ENCODE results near the gene BRD1.

GRCh38 chr22:49820984-49821383 lies 6.7 kb downstream of the BRD1 start:
- no peak for TF ChIP-seq HDGF (IDR thresholded peaks at IDR 0.05; ENCODE audit: borderline replicate concordance)
- TF ChIP-seq FOXM1 (IDR thresholded peaks at IDR 0.05; ENCODE audit: borderline replicate concordance): no peak
- TF ChIP-seq NFRKB (IDR thresholded peaks at IDR 0.05): no peak
- TF ChIP-seq, protein P1, sequence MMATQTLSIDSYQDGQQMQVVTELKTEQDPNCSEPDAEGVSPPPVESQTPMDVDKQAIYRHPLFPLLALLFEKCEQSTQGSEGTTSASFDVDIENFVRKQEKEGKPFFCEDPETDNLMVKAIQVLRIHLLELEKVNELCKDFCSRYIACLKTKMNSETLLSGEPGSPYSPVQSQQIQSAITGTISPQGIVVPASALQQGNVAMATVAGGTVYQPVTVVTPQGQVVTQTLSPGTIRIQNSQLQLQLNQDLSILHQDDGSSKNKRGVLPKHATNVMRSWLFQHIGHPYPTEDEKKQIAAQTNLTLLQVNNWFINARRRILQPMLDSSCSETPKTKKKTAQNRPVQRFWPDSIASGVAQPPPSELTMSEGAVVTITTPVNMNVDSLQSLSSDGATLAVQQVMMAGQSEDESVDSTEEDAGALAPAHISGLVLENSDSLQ (IDR thresholded peaks at IDR 0.05): no peak
- no peak for TF ChIP-seq ARNT (IDR thresholded peaks at IDR 0.05)
